Trophoblast cell (in vitro differentiated cells and primary cell): ENCODE results near the gene APOD.

ENCODE experiments used
- DNase-seq, 2 donors: peaks; one replicate each; pipeline ENCODE4 v3.0.0-alpha.2; 2016
- H2AFZ ChIP-seq: 2 replicates; pipeline ENCODE4 v1.6.1; 2013; ENCODE audit warnings: low read length, moderate library complexity, mild to moderate bottlenecking; ENCODE audit not compliant: insufficient read depth, poor library complexity
- H2AK5ac ChIP-seq: 2 replicates; pipeline ENCODE4 v1.6.1; 2013; ENCODE audit warnings: mild to moderate bottlenecking, low read length
- H2BK120ac ChIP-seq: 2 replicates; pipeline ENCODE4 v1.6.1; 2013; ENCODE audit warnings: low read length, mild to moderate bottlenecking, moderate library complexity; ENCODE audit not compliant: insufficient read depth, poor library complexity
- H2BK12ac ChIP-seq: 2 replicates; pipeline ENCODE4 v1.6.1; 2013; ENCODE audit warnings: mild to moderate bottlenecking, low read length, moderate library complexity
- H2BK5ac ChIP-seq: 2 replicates; pipeline ENCODE4 v1.6.1; 2013; ENCODE audit warnings: low read length, low read depth, moderate library complexity, mild to moderate bottlenecking; ENCODE audit not compliant: poor library complexity
- H3K14ac ChIP-seq: 2 replicates; pipeline ENCODE4 v1.6.1; 2013; ENCODE audit warnings: mild to moderate bottlenecking, low read length
- H3K18ac ChIP-seq: 2 replicates; pipeline ENCODE4 v1.6.1; 2013; ENCODE audit warnings: mild to moderate bottlenecking, low read length
- H3K23ac ChIP-seq: 2 replicates; pipeline ENCODE4 v1.6.1; 2013; ENCODE audit warnings: low read length
- H3K27ac ChIP-seq: 2 replicates; pipeline ENCODE4 v1.5.1; 2013; ENCODE audit warnings: low read depth, mild to moderate bottlenecking, inconsistent platforms, low read length, moderate library complexity
- H3K27me3 ChIP-seq: 2 replicates; pipeline ENCODE4 v1.6.1; 2013; ENCODE audit warnings: inconsistent platforms, mild to moderate bottlenecking, low read length, moderate library complexity; ENCODE audit not compliant: insufficient read depth
- H3K36me3 ChIP-seq, 2 experiments: 1 replicate in 1 of 2; 2 replicates in 1 of 2; pipeline ENCODE4 v1.6.1; 2013; ENCODE audit warnings: low read length in 2 of 2, mild to moderate bottlenecking in 2 of 2, moderate library complexity in 1 of 2; ENCODE audit not compliant: insufficient read depth in 2 of 2, control insufficient read depth in 1 of 2
- H3K4ac ChIP-seq: 2 replicates; pipeline ENCODE4 v1.6.1; 2013; ENCODE audit warnings: low read depth, mild to moderate bottlenecking, low read length, moderate library complexity
- H3K4me1 ChIP-seq, 2 experiments: 1 replicate in 1 of 2; 2 replicates in 1 of 2; pipeline ENCODE4 v1.6.1; 2013; ENCODE audit warnings: low read length in 2 of 2, mild to moderate bottlenecking in 2 of 2, moderate library complexity in 1 of 2; ENCODE audit not compliant: insufficient read depth in 2 of 2, control insufficient read depth in 1 of 2
- H3K4me2 ChIP-seq: 2 replicates; pipeline ENCODE4 v1.6.1; 2013; ENCODE audit warnings: inconsistent platforms, mild to moderate bottlenecking, low read length, moderate library complexity
- H3K4me3 ChIP-seq: 2 replicates; pipeline ENCODE4 v1.5.1; 2013; ENCODE audit warnings: mild to moderate bottlenecking, low read depth, low read length, inconsistent platforms
- H3K79me1 ChIP-seq: one replicate; pipeline ENCODE4 v1.6.1; 2013; ENCODE audit warnings: low read length
- H3K79me2 ChIP-seq: 2 replicates; pipeline ENCODE4 v1.6.1; 2013; ENCODE audit warnings: low read length, mild to moderate bottlenecking; ENCODE audit not compliant: control insufficient read depth, insufficient read depth, poor library complexity
- H3K9ac ChIP-seq: 2 replicates; pipeline ENCODE4 v1.6.1; 2013; ENCODE audit warnings: mild to moderate bottlenecking, low read length
- H3K9me3 ChIP-seq: 2 replicates; pipeline ENCODE4 v1.6.1; 2013; ENCODE audit warnings: low read depth, mild to moderate bottlenecking, control low read depth, inconsistent platforms, low read length; ENCODE audit not compliant: insufficient read depth
- H4K12ac ChIP-seq: 2 replicates; pipeline ENCODE4 v1.6.1; 2013; ENCODE audit warnings: low read depth, mild to moderate bottlenecking, low read length, moderate library complexity
- H4K8ac ChIP-seq: 2 replicates; pipeline ENCODE4 v1.6.1; 2013; ENCODE audit warnings: low read depth, mild to moderate bottlenecking, low read length, moderate library complexity
- H4K91ac ChIP-seq: one replicate; pipeline ENCODE4 v1.6.1; 2013; ENCODE audit warnings: low read depth, mild to moderate bottlenecking, low read length, moderate library complexity
- WGBS: extraction: QIAGEN DNeasy Blood & Tissue Kit; methylation state at CpG from one replicate; pipeline ENCODE4 v1.1.7; 2013; ENCODE audit warnings: missing lambda C conversion rate; ENCODE audit not compliant: insufficient read length, insufficient coverage; ENCODE audit errors: extremely low coverage; 5-methylcytosine and 5-hydroxymethylcytosine counted together

APOD gene

DNA sequence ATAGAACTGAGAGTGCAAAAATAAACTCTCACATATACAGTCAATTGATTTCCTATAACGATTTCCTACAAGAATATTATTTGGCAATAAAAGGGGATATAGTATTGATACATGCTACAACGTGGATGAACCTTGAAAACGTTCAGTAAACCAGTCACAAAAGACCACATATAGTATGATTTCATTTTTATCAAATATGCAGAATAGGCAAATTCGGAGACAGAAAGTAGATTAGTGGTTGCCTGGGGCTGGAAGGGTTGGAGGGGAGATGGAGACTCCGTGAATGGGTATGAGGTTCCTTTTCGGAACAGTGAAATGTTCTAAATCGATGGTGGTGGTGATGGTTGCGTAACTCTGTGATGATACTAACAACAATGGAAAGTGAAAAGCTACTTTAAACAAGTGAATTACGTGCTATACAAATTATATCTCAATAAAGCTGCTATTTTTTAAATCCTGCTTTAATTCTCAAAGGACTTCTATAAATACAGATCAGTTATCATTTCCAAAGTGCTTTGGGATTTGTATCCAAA, 6.0 kb downstream of the APOD start:
- Histone ChIP-seq H2BK120ac (no peak overlapping the region), H4K12ac (no peak overlapping the region), H2BK5ac (no peak overlapping the region), H3K14ac (no peak overlapping the region), H3K18ac (no peak overlapping the region), H3K79me1 (no peaks in the 10 kb centered on the region), H3K4ac (no peak overlapping the region), H3K4me2 (no peak overlapping the region), H2AK5ac (no peak overlapping the region), H4K91ac (no peak overlapping the region), H3K36me3 (no peaks in the 10 kb centered on the region), H3K9me3 (no peaks in the 10 kb centered on the region), H2BK12ac (no peak overlapping the region), H4K8ac (no peak overlapping the region), H3K23ac (no peak overlapping the region), H3K9ac (no peak overlapping the region), H3K4me1 (no peaks in the 10 kb centered on the region), H3K79me2 (no peaks in the 10 kb centered on the region), H3K27me3 (no peaks in the 10 kb centered on the region), H3K27ac (no peak overlapping the region), H2AFZ (no peak overlapping the region), H3K4me3 (no peak overlapping the region)
- no CpG with 5 or more reads among the region's 9 CpGs for WGBS
- no peak for DNase-seq

DNA sequence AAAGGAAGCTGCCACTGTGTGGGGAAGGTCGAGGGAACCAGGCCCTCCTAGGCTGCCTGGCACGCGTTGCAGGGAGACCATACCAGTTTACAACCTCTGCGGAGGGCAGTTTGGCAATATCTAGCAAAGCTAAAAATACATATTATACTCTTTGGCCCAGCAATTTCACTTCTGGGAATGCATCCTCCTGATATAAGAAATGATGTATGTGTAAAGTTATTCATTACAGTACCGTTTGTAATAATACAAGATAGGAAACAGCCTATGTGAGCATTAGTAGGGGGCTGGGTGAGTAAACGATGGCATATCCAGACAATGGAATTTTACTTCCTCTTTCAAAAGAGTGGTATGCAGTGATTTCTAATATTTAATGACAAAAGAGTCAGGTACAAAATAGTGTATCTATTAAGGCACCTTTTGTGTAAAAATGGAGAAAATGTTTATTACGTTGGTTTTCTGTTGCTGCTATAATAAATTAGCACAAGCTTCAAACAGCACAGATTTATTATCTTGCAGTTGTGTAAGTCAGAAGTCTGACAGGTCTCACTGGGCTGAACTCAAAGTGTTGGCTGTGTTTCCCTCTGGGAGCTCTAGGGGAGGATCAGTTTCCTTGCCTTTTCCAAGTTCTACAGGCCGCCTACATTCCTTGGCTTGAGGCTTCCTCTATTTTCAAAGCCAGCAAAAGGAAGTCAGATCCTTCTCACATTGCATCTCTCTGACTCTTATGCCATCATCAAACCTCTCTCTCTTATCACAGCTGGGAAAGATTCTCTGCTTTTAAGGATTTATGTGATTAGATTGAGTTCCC, 9.0 kb downstream of the APOD start:
- no peak overlapping the region for H4K12ac ChIP-seq
- no peak overlapping the region for H2BK12ac ChIP-seq
- DNase-seq = no peak
- H2AK5ac ChIP-seq = no peak overlapping the region
- no peak overlapping the region for H4K8ac ChIP-seq
- no peaks in the 10 kb centered on the region for H3K27me3 ChIP-seq
- H3K18ac ChIP-seq = no peak overlapping the region
- H4K91ac ChIP-seq = no peak overlapping the region
- H3K27ac ChIP-seq = no peak overlapping the region
- no peaks in the 10 kb centered on the region for H3K4me1 ChIP-seq
- no peak overlapping the region for H3K9ac ChIP-seq
- no peak overlapping the region for H3K23ac ChIP-seq
- no peaks in the 10 kb centered on the region for H3K79me2 ChIP-seq
- no peak overlapping the region for H3K4me3 ChIP-seq
- no peak overlapping the region for H3K4me2 ChIP-seq
- no peak overlapping the region for H2BK120ac ChIP-seq
- no CpG with 5 or more reads among the region's 8 CpGs for WGBS
- H3K79me1 ChIP-seq = no peaks in the 10 kb centered on the region
- no peak overlapping the region for H3K14ac ChIP-seq
- no peaks in the 10 kb centered on the region for H3K36me3 ChIP-seq
- H3K4ac ChIP-seq = no peak overlapping the region
- no peaks in the 10 kb centered on the region for H3K9me3 ChIP-seq
- H2BK5ac ChIP-seq = no peak overlapping the region
- no peak overlapping the region for H2AFZ ChIP-seq

DNA sequence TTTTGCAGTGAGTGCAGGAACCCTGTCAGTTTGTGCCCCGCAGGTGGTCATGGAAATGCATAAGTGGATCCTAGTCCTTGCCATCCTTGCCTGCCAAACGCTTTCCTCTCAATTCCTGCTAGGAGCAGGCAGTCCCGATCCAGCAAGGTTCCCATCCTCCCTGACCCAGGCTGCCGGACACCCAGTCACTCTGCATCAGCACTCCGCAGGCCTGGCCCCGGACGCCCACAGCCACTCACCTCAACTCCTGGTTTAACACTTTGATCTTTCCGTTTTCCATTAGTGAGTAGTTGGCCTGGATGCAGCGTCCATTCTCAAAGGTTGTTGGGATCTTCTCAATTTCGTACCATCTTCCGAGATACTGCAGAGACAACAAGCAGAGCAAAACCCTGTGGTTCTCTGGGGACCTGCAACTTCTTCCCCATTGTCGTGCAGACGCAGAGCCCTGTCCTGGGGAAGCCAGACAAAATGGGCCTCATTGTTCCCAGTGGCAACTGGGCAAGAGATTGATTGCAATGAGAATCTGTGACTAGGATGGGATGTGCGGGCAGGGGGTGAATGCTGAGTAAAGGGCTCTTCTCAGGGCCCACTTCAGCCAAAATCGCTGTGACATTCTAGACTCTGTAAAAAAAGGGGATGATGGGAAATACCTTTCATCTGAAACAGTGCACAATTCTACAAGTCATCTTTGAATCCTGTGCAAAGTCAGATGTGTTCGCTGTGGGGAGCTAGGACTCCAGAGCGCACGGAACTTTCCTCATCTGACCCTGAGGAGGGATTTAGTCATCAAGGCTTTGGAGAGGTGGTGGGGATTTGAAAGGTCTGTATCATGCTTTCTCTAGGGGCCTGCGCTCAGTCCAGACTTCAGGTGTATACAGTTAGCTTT, 9.9 kb downstream of the APOD start:
- Histone ChIP-seq H4K91ac (no peak overlapping the region), H2BK120ac (no peak overlapping the region), H3K9me3 (no peaks in the 10 kb centered on the region), H3K4me3 (no peak overlapping the region), H4K12ac (no peak overlapping the region), H3K79me2 (no peaks in the 10 kb centered on the region), H3K18ac (no peak overlapping the region), H2BK5ac (no peak overlapping the region), H3K79me1 (no peaks in the 10 kb centered on the region), H3K14ac (no peak overlapping the region), H3K9ac (no peak overlapping the region), H3K4ac (no peak overlapping the region), H3K23ac (no peak overlapping the region), H3K4me1 (no peaks in the 10 kb centered on the region), H3K36me3 (no peaks in the 10 kb centered on the region), H4K8ac (no peak overlapping the region), H2AFZ (no peak overlapping the region), H3K27ac (no peak overlapping the region), H2AK5ac (no peak overlapping the region), H3K27me3 (no peaks in the 10 kb centered on the region), H3K4me2 (no peak overlapping the region), H2BK12ac (no peak overlapping the region)
- DNase-seq = no peak
- WGBS = no CpG with 5 or more reads among the region's 19 CpGs

DNA sequence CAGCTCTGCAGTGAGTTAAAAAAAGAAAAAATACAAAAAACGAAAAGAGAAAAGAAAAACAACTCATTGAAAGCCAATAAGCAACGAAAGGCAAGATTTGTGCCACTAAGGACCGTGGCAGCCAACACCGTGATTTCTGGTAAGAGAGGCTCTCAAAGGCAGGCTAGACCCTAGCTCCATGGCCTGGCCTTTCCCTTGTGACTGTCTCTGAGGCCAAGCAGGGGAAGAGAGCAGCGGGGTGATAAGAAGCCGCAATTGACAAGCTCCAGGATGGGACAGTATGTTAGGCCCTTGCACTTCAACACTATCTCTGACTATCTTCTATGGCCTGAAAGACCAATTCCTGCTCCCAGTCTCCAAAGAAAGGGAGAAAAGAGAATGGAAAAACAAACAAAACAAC, 12.4 kb downstream of the APOD start:
- H2BK12ac ChIP-seq = no peak overlapping the region
- no peak overlapping the region for H3K4ac ChIP-seq
- no peaks in the 10 kb centered on the region for H3K79me1 ChIP-seq
- H2BK120ac ChIP-seq = no peak overlapping the region
- peaks cover 0 to 2% of the 10 kb centered on the region in 2 experiments for H3K4me1 ChIP-seq
- no peak overlapping the region for H3K18ac ChIP-seq
- no peak overlapping the region for H3K9ac ChIP-seq
- H3K36me3 ChIP-seq = no peaks in the 10 kb centered on the region
- WGBS = no CpG with 5 or more reads among the region's 6 CpGs
- H3K27ac ChIP-seq = no peak overlapping the region
- no peak overlapping the region for H3K14ac ChIP-seq
- H3K9me3 ChIP-seq = no peaks in the 10 kb centered on the region
- H4K12ac ChIP-seq = no peak overlapping the region
- DNase-seq = no peak
- H4K8ac ChIP-seq = no peak overlapping the region
- no peak overlapping the region for H2AK5ac ChIP-seq
- H2AFZ ChIP-seq = no peak overlapping the region
- H4K91ac ChIP-seq = no peak overlapping the region
- no peak overlapping the region for H3K4me3 ChIP-seq
- H3K4me2 ChIP-seq = no peak overlapping the region
- H3K23ac ChIP-seq = no peak overlapping the region
- no peak overlapping the region for H2BK5ac ChIP-seq
- H3K27me3 ChIP-seq = no peaks in the 10 kb centered on the region
- no peaks in the 10 kb centered on the region for H3K79me2 ChIP-seq
